Left ventricle myocardium inferior (tissue), 1 donor: ENCODE measurements around the gene MAP4K4. TPM values are rescaled to one million over a fixed set of nuclear protein-coding genes. Genes with fewer than 3 reads are reported as not detected.

Experiments
- DNase-seq: peaks from one replicate; pipeline ENCODE4 v3.0.0-alpha.2; 2020
- H3K27ac ChIP-seq: fragments of 200-600 bp; replicated peaks from 2 replicates; pipeline ENCODE4 v1.8.0; 2021
- H3K27me3 ChIP-seq: fragments of 200-600 bp; 2 replicates; pipeline ENCODE4 v1.8.0; 2021; ENCODE audit warnings: low read depth
- H3K36me3 ChIP-seq: fragments of 200-600 bp; 2 replicates; pipeline ENCODE4 v1.8.0; 2021
- H3K4me1 ChIP-seq: fragments of 200-600 bp; 2 replicates; pipeline ENCODE4 v1.8.0; 2021
- H3K4me3 ChIP-seq: fragments of 200-600 bp; 2 replicates; pipeline ENCODE4 v1.8.0; 2021; ENCODE audit warnings: mild to moderate bottlenecking, moderate library complexity
- H3K9me3 ChIP-seq: fragments of 200-600 bp; replicated peaks from 2 replicates; pipeline ENCODE4 v1.8.0; 2021
- CTCF ChIP-seq: fragments of 200-600 bp; IDR thresholded peaks from 2 replicates; pipeline ENCODE4 v1.8.0; 2021; ENCODE audit warnings: antibody characterized with exemption, mild to moderate bottlenecking, borderline replicate concordance
- intact Hi-C: fragments of 100-400 bp; cut with micrococcal nuclease; formaldehyde crosslinking; loops from one replicate; pipeline ENCODE4 v1.11.0; 2022
- total RNA-seq: library from RNA; stranded (reverse); fragmentation: NEBNext Ultra II Directional; extraction: Animal tissue kit (Norgen Biotek cat#: 25700); gene quantifications from one replicate; pipeline ENCODE4 v1.2.1, GENCODE V29; 2021
- donor health status: DM: no; HTN: yes; CAD: no; lungs with severe emphysema.

MAP4K4 gene
- total RNA-seq, 1 donor from 2014 or later = 102 TPM

- H3K27ac ChIP-seq = no peak overlapping the region
- H3K4me1 ChIP-seq = peaks cover 34% of the 10 kb centered on the region
- intact Hi-C loops = no loop called here
- H3K4me3 ChIP-seq = no peak overlapping the region
- DNase-seq = no peak
- H3K9me3 ChIP-seq = no peaks in the 10 kb centered on the region
- TF ChIP-seq CTCF = no peak
- H3K36me3 ChIP-seq = peaks cover 83% of the 10 kb centered on the region
- H3K27me3 ChIP-seq = no peaks in the 10 kb centered on the region
Measured at GRCh38 chr2:101843471-101843870, 146.0 kb downstream of the MAP4K4 start.

- H3K36me3 ChIP-seq = peaks cover 77% of the 10 kb centered on the region
Measured at GRCh38 chr2:101844055-101844635, 146.6 kb downstream of the MAP4K4 start.

DNA sequence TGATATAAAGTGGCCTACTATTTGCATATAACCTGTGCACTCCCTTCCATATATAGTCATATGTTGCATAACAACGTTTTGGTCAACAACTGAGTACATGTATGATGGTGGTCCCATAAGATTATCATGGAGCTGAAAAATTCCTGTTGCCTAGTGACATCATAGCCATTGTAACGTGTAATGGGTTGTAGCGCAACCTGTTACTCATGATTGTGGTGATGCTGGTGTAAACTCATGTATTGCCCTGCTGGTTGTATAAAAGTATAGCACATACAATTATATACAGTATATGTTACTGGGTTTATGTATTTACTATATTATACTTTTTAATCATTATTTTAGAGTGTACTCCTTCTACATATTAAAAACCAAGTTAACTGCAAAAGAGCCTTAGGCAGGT lies 149.5 kb downstream of the MAP4K4 start:
- intact Hi-C loops = no loop called here
- Histone ChIP-seq H3K27ac (no peak overlapping the region), H3K27me3 (no peaks in the 10 kb centered on the region), H3K4me3 (no peak overlapping the region), H3K4me1 (peaks cover 56% of the 10 kb centered on the region), H3K9me3 (no peaks in the 10 kb centered on the region), H3K36me3 (peaks cover 66% of the 10 kb centered on the region)
- no peak for DNase-seq
- TF ChIP-seq CTCF = no peak

More at GRCh38 chr2:101844055-101844635, 146.6 kb downstream of the MAP4K4 start:
- no peak overlapping the region for H3K4me3 ChIP-seq
- intact Hi-C loops = no loop called here
- no peak for TF ChIP-seq CTCF
- H3K27ac ChIP-seq = no peak overlapping the region
- H3K27me3 ChIP-seq = no peaks in the 10 kb centered on the region
- peaks cover 41% of the 10 kb centered on the region for H3K4me1 ChIP-seq
- H3K9me3 ChIP-seq = no peaks in the 10 kb centered on the region
- DNase-seq = no peak

GRCh38 chr2:101847661-101848339 lies 150.3 kb downstream of the MAP4K4 start:
- no peaks in the 10 kb centered on the region for H3K27me3 ChIP-seq
- H3K4me1 ChIP-seq = peaks cover 48% of the 10 kb centered on the region
- H3K4me3 ChIP-seq = no peak overlapping the region
- intact Hi-C loops = no loop called here
- no peak for DNase-seq
- no peak for TF ChIP-seq CTCF
- no peaks in the 10 kb centered on the region for H3K9me3 ChIP-seq
- peaks cover 66% of the 10 kb centered on the region for H3K36me3 ChIP-seq
- peak overlapping the region; percentile 17 for H3K27ac ChIP-seq

DNA sequence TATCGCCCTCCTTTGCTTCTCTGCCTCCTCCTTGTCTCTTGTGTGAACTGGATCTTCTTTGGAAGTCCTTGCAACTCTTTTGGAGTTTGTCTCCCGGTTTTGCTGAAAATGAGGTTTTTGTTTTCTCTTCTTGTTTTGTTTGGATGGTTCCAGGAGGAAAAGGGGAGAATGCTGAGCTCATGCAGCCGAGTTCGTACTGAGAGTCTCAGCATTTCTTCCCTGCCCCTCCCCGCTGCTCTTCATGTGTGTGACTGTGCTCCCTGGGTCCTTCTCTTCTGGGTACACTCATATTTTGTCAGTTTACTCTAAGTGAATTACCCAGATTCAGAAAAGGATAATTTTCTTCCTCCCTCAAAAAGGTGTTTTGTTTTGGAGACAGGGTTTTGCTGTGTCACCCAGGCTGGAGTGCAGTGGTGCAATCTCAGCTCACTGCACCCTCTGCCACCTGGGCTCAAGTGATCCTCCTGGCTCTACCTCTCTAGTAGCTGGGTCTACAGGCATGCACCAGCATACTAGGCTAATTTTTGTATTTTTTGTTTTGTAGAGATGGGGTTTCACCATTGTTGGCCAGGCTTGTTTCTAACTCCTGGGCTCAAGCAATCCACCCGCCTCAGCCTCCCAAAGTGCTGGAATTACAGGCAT lies 151.4 kb downstream of the MAP4K4 start:
- Histone ChIP-seq H3K4me1 (peaks cover 37% of the 10 kb centered on the region), H3K4me3 (no peak overlapping the region), H3K36me3 (peaks cover 61% of the 10 kb centered on the region), H3K27ac (peak overlapping the region; percentile 17), H3K9me3 (no peaks in the 10 kb centered on the region), H3K27me3 (no peaks in the 10 kb centered on the region)
- DNase-seq = no peak
- intact Hi-C loops = no loop called here
- TF ChIP-seq CTCF = no peak
